Left lobe of liver (tissue), 2 donors: ENCODE results near the gene DUSP22. TPM values are rescaled to one million over a fixed set of nuclear protein-coding genes. Genes with fewer than 3 reads are reported as not detected.

Experiments used
- ATAC-seq: fragments of 200-7000 bp; cut with Tn5 transposase; one replicate; pipeline ENCODE4 v1.9.1; 2020; ENCODE audit warnings: mild to moderate bottlenecking, moderate library complexity
- DNase-seq: peaks from one replicate; pipeline ENCODE4 v3.0.0-alpha.2; 2020; ENCODE audit warnings: low spot score
- total RNA-seq: library from RNA; stranded (reverse); gene quantifications from one replicate; pipeline ENCODE4 v1.2.1, GENCODE V29; 2021
- donor health status: DM: no; HTN: no; CAD: no; lungs with moderate emphysema.
- donor health status: DM: no; HTN: yes; CAD: no.

Gene DUSP22
- total RNA-seq, 1 donor from 2014 or later, result 15.9 TPM

DNA sequence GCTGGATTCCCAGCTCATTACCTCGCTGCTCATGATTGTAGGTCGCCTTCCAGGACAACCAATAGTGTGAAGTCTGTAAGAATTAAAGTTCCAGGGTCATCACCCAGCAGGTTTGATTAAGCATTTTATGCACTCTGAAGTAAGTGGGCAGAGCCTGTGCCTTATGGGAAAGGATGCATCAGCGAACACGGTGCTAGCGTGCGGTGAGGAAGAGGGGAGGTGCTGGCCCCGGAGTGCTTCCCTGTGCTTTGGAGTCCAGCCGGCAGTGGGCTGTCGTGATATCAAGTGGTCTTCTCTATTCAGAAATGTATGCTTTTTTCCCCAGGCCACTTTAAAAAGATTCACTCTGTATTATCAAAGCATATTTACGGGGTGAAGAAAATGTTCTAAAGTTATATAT lies 16.0 kb downstream of the DUSP22 start:
- DNase-seq, result no peak
- ATAC-seq, result no peak

DNA sequence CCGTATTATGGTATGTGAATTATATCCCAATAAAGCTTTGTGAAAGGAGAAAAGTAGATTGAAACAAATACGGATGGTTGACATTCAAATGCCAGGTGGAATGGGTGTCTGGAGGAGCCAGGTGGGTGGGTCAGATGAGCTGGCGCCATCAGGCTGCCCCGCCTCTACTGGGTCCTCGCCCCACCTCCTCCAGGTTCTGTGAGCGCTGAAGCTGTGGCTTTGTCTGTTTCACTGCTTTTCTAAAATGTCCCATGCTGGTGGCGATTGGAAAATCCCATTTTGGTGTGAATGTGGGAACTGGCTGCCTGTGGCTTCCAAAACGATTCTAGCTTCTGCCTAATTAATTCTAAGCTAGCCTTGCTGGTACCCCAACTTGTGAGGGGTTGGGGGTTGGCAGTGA lies 16.5 kb downstream of the DUSP22 start:
- DNase-seq (no peak), ATAC-seq (no peak)

DNA sequence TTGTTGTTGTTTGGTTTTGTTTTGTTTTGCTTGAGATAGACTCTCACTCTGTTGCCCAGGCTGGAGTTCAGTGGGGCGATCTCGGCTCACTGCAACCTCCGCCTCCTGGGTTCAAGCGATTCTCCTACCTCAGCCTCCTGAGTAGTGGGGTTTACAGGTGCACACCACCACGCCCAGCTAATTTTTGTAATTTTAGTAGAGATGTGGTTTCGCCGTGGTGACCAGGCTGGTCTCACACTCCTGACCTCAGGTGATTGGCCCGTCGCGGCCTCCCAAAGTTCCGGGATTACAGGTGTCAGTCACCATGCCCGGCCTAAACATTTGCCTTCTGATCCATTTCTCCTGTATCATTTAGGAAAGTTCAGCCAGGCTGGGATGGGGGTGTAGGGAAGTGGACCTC lies 17.7 kb downstream of the DUSP22 start:
- no peak for ATAC-seq
- no peak for DNase-seq

DNA sequence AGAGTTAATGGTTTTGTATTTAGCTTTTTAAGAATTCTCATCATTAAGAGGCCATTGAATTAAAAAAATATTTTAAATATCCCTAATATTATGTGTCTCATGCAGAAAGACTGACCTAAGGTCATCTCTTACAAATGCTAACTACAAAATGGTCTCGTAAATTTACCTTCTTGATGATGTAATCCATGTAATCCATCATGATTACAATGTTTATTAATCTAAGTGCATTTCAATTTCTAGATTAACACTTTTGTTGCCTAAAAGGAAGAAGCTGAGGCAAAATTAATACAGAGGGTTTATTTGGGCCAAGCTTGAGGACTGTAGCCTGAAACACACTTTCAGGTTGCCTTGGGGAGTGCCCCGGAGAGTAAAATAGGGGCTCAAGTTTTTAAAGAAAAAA lies 18.4 kb downstream of the DUSP22 start:
- DNase-seq, result no peak
- ATAC-seq, result no peak

DNA sequence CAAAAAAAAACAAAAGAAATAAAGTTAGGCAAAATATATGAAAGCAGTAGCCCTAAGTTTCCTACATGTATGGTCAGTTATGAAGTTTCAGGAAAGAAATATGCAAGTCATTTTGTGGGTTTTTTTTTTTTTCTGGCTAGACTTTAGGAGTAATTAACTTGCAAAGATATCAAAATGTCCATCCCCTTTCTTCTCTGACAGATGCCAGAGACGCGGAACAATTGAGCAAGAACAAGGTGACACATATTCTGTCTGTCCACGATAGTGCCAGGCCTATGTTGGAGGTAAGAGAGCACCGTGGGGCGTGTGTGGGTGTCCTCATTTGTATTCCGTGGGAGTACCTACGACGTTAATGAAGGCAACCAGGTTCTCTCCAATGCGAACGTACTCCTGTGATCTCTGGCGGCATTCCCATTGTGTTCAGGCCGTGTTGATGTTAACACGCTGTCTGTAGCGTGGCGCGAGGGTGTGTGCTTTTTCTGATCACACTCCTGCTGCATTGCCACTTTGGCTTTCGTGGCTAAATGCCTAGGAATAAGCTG lies 19.5 kb downstream of the DUSP22 start:
- no peak for DNase-seq
- ATAC-seq, result no peak

DNA sequence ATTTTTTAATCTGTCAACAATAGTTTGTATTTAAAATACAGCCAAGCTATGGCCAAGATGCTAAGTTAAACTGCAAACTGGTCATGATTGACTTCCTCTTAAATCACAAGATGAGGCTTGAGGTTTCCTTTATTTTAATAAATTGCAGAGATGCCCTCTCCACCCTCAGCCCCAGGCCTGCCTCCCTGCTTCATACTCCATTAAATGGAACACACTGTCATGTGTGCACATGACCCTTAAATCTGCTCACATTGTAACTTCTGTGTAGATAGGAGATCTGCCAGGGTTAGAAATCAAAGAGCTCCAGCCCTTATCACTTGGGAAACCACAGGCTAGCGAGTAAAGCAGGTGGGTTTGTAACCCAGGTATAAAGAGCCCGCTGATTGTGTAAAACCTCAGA lies 20.8 kb downstream of the DUSP22 start:
- DNase-seq, result no peak
- peak; percentile 89 for ATAC-seq

DNA sequence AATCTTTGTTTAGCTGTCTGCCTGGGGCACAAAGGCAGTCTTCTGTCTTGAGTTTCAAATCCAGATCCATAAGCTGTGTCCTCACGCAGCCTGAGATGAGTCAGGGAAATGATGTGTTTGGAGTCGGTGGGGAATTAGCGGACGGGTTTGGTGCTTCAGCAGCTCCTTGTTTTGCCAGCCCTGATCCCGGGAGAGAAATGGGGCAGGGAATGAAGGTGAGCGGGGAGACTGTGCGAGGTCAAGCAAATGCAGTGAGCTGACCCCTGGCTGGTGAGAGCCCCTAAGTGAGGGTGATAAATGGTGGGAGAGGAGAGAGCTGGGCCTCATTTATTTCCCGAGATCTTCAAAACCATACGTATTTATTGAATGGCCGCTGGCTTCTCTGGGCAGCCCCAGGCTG lies 21.6 kb downstream of the DUSP22 start:
- ATAC-seq (no peak), DNase-seq (no peak)

DNA sequence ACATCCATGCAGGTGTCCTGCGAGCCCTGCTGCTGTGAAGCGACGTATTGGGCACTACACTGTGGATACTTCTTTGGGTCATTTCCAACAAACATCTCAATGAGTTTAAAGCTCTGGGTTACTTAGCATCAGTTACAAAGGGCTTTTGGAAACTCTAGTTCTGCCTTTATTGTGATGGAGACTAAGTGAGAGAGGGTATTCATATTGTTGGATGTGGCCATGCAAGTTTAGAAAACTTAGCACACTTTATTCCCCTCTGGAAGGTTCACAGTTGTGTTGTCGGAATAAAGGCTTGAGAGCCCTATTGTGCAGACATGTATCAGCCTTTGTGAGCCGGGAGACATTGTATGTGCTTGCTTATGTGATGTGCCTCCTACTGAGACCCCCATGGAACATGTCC lies 22.1 kb downstream of the DUSP22 start:
- ATAC-seq, result no peak
- no peak for DNase-seq

DNA sequence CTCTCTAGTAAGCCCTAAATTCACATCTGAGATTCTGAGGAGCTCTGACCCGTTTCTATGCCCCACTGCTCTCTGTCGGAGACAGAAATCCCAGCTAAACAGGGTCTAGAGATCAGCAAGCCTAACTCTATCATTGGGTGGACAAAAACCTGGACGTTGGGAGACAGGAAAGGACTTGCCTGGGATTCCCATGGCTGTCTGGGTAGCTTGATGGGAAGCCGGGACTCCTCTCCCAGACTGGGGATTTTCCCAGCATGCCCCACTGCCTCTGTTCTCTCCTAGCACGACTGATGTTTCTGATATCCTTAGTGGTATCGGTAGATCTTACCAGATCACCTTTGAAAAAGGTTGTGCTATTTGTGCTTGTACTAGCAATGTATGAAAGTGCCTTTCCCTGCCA lies 22.9 kb downstream of the DUSP22 start:
- DNase-seq (no peak), ATAC-seq (no peak)

DNA sequence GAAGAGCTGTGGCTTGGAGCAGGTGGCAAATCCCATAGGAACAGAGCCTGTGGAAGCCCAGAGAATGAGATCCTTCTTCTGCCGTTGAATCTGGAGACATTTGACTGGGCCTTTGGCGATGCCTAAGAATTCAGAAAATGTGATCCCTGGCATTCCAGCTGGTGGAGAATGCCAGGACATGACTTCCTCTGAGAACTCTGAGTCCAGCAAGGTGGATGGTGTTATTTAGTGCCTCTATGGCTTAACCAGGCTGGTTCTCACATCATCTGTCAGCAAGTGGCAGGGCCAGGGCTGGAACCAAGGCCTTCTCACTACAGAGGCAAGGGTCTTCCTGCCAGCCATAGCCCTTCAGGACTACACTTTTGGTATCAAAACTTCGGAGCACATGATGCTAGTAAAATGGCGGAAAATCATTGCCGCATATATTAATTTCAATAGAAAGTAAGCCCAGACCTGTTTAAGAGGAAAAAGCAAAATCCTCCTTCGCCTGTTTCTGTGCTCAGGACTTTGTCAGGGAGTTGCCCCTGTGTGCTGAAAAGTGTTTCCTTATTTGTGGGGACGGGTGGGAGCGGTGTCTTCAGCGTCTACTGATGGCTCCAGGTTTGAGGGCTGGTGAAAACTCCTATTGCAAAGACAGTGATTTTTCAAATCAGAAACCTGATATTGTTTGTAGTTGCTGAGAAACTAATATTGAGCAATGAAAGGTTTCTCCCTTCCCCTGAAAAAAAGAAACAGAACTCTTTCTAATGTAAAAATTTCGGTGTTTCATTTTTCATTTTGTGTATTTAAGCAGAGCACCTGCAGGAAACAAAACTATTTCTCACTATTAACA lies 23.9 kb downstream of the DUSP22 start:
- DNase-seq (no peak), ATAC-seq (no peak)

DNA sequence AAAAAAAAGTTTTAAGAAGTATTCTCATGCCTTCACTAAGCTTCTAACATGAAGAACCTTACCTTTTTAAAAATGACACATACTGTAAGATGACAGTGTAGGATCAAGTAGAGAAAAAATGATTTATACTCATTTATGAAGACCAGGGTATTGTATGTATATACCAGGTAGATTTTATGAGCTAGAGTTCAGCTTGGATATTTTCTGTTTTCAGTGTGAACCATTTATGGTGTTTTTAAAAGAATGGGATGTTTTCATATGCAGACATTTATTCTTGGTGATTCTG lies 24.4 kb downstream of the DUSP22 start:
- DNase-seq, result no peak
- no peak for ATAC-seq

DNA sequence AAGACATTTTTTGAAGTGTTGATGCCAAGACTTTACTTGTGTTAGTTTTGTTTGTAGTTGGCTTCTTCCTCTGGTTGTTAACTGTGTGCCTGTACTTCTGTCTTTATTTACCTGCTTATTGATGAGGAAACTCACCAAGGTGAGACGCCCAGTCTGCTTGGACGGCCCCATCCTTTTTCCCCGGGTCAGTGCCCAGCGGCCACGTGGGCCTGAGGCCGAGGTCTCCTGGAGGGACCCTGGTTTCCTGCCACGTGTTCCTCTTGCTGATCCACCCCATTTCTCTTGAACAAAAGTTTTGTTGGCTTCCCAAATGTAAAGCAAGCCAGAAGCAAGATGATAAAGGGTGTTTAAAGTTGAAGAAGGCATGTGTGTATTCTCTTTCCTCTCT lies 24.8 kb downstream of the DUSP22 start:
- no peak for DNase-seq
- no peak for ATAC-seq

DNA sequence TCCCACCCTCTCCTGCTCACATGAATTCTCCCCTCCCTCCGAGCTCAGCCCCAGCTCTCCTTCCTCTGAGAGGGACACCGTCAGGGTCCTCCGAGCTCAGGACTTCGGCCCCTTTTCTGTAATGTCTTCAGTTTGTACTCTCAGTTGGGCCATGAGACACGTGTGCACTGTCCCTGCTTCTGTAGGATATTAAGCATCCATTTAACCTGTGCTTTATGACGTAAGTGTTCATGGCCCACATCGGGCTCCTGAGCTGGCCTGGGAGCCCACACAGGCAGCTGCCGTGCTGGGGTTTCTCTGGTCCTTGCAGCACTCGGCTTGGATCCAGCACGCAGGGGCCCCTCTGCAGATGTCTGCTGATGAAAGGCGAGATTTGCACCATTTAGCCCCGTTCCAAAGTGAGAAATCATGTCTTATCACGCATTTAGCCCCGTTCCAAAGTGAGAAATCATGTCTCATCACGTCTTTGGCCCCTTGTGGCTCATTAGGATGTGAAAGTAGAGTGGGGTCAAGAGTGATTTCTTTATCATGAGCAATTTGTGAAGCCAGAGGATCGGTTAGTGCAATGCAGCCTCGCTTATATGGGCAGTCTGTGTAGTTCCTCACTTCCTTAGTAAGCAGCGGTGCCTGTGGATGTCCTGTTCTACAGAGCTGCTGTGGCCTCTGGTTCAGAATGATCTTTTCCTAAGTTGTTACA lies 25.3 kb downstream of the DUSP22 start:
- ATAC-seq (no peak), DNase-seq (no peak)

DNA sequence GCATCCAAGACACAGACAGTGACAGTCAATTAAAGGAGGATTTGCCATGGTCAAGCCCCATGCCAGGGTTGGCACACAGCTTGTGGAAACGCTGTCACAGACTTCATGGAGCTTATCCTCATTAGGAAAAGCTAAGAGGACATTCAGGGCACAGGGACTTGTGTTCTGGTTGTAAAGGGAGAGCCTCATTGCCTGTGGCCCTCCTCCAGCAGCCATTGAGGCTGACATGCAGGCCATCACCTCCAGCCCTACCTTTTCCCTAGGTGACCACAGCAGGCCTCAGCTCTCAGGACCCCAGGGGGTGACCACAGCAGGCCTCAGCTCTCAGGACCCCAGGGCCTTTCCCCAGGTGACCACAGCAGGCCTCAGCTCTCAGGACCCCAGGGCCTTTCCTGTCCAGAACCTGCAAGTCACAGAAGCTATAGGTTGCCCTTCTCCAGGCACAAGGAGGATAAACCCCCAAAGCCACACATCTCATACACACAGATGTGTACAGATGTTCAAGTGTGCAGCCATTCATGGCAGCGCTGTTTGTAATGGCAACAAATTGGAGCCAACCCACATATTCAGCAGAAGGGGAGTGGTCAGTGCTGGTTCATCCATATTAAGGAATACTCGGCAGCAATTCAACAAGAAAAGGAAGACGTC lies 26.1 kb downstream of the DUSP22 start:
- DNase-seq (no peak), ATAC-seq (no peak)

DNA sequence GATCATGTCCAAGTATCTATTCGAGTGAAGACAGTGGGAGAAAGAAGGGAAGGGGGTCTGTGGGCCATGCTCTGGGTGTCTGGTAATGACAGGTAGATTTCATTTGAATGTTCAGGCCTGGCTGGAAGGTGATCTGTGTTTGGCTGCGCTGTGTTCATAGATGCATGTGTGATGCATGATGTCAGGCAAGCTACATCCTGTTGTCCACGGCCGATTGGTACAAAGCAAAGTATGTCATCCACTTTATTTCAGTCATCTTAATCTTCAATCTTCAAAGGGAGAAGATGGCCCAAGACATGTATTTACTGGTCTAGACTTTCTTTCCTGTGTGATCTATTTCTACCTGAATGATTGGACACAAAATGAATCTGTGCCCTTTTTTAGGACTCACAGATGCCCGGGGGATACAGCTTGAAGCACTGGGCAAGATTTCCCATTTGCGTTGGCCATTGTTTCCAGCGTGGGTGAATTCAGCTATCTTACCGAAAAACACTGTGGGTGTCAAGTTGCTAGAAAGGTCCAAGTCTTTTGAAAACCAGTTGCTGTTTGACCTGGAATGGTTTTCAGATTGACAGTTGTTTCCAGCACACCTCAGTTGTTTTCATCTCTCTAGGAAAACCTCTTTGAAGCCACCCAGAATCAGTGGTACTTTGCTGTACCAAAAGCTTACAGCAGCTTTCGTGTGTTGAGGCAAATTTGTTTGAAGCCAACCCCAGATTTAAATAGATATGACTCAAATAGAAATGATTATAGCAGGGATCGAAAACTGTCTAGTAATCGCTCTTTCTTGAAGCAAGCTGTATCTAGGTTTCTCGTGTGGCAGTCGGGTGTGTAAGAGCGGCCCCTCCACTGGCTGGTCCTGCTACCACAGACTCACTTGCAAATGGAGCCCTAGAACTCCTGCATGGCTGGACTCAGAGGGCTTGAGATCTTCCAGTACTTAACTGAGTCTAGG lies 27.2 kb downstream of the DUSP22 start:
- no peak for DNase-seq
- ATAC-seq, result no peak

DNA sequence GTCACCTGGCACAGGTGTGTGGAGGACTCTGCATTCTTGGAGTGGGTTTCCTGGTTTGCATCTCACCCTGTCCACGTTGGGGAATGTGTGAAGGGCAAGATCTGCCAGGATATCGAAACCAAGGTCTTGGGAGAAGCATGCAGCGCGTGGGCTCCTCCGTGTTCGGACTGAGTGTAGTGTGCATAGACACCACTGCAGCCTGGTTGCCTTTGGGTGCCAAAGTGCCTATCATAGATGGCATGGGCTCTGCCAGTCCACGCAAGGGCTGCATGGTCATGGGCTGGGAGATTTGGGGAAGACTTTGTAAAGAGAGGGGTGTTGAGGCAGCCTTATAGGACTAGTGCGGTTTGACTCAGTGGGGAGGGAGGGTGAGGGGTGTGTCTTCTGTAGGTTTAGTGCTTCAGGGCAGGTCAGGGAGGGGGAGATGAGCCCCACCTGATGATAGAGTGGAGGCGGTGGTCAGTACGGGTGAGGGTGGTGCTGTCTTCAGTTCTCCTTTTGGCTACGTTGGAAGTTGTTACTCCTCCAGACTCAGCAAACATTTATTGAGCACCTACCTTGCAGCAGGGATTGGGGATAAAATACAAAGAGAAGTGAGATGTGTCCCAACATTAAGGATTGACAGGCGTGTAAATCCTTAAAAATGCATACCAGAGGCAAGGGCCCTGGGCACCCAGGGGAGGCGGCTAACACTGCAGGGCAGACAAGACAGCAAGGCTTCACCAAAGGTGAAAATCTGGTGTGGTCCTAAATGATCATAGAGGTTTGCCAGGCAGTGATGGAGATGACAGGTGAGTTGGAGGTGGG lies 28.3 kb downstream of the DUSP22 start:
- no peak for DNase-seq
- no peak for ATAC-seq

DNA sequence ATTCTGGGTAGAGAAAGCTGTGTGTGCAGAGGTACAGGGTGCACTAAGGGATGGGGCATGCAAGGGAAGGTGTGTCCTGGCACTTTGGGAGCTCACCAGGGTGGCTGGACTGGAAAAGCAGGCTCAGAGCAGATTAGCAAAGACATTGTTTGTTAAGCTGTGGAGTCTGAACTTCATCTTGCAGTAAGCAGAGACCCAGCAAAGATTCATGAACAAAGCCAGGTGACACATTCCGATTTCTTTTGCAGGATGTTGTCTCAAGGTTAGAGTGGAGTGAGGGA lies 28.8 kb downstream of the DUSP22 start:
- DNase-seq (no peak), ATAC-seq (no peak)

DNA sequence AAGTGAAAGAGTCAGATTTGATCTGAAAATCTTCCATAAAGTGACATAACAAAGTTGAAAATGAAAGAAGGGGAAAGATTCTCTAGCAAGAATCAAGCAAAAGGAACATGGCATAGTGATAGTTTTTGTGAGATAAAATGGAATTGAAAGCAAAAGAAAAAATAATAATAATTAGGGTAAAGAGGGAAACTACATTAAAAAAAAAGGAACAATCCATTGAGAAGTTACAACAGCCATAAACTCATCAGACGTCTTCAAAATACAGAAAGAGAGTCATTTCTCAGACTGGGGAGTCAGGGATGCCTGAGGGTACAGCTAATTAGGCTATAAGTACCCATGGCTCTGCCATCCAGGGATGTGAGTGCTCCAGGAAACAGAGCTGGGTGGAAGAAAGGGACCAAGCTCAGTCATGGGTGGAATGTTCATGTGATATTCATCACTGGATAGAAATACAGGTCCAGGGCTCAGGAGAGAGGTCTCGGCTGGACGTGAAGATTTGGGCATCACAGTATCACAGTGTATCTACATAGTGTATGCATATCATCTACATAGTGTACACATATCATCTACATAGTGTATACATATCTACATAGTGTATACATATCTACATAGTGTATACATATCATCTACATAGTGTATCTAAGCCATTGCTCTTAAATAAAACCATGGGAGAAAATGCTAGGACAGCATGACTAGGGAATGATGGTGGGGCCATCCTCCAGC lies 29.4 kb downstream of the DUSP22 start:
- no peak for ATAC-seq
- no peak for DNase-seq

DNA sequence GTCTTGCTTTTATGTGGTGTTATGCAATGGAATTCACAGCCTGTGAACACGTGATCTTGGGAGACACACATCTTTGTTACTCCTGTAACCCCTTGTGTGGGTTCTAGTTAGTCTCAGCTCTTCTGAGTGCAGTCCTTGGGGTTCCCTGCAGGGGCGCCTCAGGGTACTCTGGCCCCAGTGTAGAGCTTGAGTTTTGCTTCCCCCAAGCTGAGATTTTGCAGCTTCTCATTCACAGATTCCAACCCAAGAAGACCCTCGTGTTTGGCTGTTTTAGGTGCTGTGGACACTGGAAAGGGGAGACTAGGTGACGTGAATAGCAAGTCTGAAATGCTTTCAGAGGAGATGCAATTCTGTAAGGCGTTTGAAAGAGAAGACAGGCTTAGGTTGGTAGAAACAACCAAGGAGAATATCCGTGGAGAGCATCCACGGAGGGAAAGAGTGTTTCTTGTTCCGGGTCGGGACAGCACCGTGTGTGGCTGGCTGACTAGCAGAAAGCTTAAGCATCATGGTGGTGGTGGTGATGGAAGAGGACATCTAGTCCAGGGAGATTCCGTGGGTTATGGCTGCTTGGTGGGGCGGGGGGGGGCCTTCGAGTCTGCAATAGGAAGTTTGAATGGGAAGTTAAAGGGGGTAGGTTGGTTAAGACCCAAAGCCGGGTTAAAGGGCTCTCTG lies 30.1 kb downstream of the DUSP22 start:
- no peak for DNase-seq
- ATAC-seq, result no peak
